NOMO-1 treated with dmso at 0.1 percent for 144 hours (cell line): ENCODE results near the gene CELF2.
"Not testable (repeated sequence)": the region's sequence is repeated elsewhere in the genome, so short reads cannot be mapped to it uniquely, and the experiment has no call there.

Experiments
- DNase-seq: peaks from one replicate; lab custom pipeline; 2025; ENCODE audit not compliant: unreplicated experiment; lab: John Stamatoyannopoulos, UW

CELF2 gene

DNA sequence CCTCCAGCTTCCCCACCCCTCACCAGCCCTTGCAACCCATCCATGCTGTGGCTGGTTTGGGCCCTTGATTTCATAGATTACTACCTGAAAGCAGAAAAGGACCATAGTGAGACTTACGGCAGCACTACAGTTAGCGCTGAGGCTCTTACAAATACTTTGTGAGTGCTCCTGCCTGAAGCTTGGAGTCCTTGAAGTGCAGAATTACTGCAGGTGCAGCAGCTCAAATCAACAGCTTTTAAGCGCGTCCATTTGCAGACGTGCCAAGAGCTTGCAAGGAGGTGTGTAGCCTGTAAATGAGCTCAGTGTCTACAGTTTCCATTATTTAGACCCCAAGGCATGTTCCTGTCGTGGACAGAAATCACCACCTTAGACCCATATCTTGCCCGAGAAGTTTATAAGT is 103.0 kb downstream of the CELF2 start:
- DNase-seq: no peak

- DNase-seq: not testable (repeated sequence)
Measured at GRCh38 chr10:11123892-11124291, 106.2 kb downstream of the CELF2 start.

DNA sequence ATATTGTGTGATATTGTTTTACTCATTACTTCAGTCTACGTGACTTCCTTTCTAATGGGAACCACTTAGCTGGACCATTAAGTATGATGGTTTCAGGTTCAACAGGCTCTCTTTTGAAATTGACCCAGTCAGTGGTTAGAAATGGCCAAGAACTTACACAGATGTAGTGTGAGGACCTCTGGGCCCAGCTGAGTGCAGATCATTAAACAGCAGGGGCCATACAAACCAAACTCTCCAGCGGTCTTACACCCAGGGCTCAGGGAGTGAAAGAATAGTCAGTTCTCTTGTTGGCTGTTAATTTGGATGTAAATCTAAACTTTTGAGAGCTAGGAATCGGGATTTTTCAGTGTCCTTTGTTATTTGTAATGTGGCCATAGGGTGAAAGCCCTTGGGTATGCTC is 107.3 kb downstream of the CELF2 start:
- no peak for DNase-seq

GRCh38 chr10:11127017-11127416 is 109.3 kb downstream of the CELF2 start:
- DNase-seq: not testable (repeated sequence)

GRCh38 chr10:11131112-11131639 is 113.5 kb downstream of the CELF2 start:
- DNase-seq: no peak

DNA sequence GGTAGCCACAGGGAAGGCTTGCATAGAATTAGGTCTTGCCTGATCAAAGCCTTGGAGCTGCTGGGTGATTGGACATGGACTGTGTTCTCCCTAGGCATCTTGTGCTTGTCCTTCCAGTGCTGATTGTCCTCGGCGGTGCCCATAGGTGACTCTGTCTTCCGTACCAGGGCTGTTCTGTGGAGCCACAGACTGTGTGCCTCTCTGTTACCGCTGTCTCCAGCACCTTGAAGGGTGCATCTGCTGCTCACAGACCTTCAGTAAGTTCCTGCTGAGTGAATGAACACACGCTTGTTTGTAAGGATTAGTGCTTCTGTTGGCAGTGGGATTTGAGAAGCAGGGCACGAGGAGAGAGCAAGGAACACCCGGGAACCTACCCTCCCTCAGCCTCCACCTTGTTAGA is 116.7 kb downstream of the CELF2 start:
- no peak for DNase-seq

DNA sequence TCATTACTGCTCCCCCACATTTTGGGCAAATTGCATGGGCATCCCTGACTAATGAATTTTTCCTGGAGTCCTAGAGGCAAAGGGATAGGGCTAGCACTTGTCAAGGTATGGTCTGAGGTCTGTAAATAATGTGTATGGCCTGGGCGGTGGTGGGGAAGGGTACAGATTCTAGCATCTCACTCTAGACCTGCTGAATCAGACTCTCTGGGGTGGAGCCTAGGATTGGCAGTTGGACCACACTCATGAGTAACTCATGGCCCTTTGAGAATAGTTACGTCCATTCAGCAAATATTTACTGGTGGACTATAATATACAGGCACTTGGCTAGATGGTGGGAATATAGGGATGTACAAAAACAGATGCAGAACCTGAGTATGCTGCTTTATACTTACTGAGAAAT is 118.0 kb downstream of the CELF2 start:
- no peak for DNase-seq

DNA sequence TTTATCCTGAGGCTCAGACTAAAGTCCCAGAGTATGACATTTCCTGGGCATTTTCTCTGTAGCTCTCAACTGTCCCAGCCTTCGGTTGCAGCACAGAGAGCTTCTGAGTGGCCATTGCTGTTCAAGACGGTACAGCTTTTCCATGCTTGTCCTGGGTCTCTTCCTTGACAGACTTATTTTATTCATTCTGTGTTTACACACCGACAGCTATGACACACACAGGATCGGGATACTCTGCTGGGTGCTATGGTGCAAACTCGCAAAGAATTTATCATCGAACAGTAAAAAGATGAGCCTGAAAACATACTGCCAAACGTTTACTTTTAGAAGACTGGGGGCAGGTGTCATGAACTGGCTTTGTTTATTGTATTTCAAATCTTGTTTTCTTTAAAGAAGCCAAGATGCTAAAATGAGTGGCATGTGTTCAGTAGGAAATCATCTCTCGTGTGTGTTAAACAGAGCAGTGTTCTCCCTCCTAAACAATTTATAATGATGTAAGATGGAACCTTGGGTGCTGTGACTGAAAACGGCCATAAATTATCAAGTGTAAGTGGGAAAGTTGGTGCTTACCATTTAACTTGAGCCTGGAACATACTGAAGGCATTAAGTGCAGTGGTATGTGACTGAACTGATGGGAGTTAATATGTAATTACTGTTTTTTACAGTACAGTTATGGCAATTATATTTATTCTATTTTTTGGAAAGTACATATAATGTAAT is 120.8 kb downstream of the CELF2 start:
- DNase-seq: no peak

- DNase-seq: no peak
Measured at GRCh38 chr10:11140963-11141362, 123.3 kb downstream of the CELF2 start.

DNA sequence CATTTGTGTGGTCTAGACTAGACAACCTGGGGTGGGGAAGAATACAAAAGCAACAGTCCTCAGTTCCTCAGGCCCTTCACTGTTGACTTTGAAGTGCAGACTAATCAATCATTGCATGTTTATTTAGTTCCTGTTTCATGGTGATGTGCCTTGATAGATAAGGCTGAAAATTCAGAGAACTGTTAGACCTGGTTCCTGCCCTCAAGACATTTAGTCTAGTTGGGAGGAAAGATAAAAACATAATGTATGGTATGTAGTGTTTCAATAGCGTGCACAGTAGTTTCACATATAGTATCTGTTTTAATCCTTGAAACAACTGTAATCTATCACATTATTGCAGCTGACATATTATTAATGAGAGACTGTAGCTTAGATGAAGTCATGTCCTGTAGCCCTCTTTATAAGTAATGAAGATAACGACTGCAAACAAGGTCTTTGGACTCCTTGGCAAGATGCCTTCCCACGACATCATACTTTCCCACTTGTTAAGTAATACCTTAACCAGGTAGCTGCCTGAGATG is 124.0 kb downstream of the CELF2 start:
- peak; percentile 54 for DNase-seq

DNA sequence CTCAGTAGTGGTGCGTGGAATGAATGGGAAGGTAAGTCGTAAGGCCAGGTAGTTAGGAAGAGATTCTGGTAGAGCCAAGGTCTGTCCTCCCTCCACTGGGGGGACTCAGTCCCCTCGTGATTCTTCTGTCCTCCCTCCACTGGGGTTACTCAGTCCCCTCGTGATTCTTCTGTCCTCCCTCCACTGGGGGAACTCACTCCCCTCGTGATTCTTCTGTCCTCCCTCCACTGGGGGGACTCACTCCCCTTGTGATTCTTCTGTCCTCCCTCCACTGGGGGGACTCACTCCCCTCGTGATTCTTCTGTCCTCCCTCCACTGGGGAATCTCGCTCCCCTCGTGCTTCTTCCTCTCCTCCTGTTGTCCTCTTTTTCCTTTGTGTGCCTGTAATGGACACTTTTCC is 125.1 kb downstream of the CELF2 start:
- no peak for DNase-seq

- no peak for DNase-seq
Measured at GRCh38 chr10:11143242-11143641, 125.6 kb downstream of the CELF2 start.

GRCh38 chr10:11144626-11145494 is 127.2 kb downstream of the CELF2 start:
- no peak for DNase-seq

- DNase-seq: peak; percentile 63
Measured at GRCh38 chr10:11145495-11145855, 127.8 kb downstream of the CELF2 start.

- no peak for DNase-seq
Measured at GRCh38 chr10:11146402-11147171, 128.9 kb downstream of the CELF2 start.

- peak; percentile 50 for DNase-seq
Measured at GRCh38 chr10:11147722-11148121, 130.1 kb downstream of the CELF2 start.

- DNase-seq: no peak
Measured at GRCh38 chr10:11148142-11149028, 130.7 kb downstream of the CELF2 start.

GRCh38 chr10:11149807-11150141 is 132.1 kb downstream of the CELF2 start:
- no peak for DNase-seq

DNA sequence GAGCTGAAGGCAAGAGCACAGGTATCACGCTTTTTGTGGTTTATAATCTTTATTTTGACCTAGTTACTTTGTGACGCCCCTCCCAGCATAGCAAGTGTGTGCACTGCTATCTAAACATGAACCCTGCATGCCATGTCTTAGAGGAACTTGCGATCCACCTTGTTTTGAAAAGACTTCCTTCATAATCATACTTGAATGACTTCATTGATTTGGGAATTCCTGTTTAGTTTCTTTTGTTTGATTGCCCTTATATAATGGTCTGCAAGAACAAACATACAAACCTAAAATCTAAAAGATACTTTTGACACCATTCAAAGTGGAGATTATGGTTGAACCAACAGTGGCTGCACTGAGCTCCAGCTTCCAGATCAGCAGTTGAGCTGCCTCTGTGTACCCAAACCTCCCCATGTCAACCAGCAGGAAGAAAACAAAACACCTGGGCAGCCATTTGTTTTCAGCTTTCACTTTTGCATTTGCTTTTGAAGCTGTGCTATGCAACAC is 132.6 kb downstream of the CELF2 start:
- DNase-seq: no peak

DNA sequence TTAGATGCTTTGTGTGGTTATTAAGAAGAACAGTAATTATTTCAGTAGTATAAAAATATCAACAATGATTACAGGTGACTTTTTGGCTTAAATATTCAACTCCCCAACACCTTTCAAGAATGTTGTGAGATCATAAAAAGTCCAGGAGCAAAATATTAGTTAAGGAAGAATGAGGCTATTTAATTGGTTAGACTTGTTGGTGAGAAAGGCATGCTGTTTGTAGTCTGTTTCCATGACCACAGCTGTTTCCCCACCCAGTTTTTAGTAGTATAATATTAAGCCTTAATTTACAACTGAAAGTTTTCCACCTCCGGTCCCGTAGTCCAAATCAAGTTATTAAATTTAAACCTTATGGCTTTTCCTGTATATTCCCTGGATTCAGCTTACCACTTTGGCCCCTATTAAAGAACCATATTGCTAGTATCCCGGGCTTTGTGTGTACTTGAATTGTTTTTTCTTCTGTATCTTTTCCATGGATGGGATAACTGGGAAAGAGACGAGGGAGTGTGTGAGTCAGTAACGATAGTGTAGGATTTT is 133.3 kb downstream of the CELF2 start:
- DNase-seq: no peak
